PFSK-1 (cell line): Measurements from ENCODE around the gene ORC4.

Source experiments
- FOXP2 ChIP-seq: optimal IDR thresholded peaks from 2 replicates; pipeline ENCODE3; 2011; ENCODE audit warnings: borderline replicate concordance, control low read depth, inconsistent platforms; ENCODE audit not compliant: insufficient read depth; ENCODE audit errors: extremely low read length, extremely low read depth
- POLR2AphosphoS5 ChIP-seq: IDR thresholded peaks from 2 replicates; pipeline ENCODE4 v1.6.1; 2012; ENCODE audit warnings: low read depth, mild to moderate bottlenecking, control low read depth, low read length, moderate library complexity
- SIN3A ChIP-seq: IDR thresholded peaks from 2 replicates; pipeline ENCODE4 v1.6.1; 2012; ENCODE audit warnings: mild to moderate bottlenecking, low read length, moderate library complexity, borderline replicate concordance; ENCODE audit not compliant: insufficient read depth

DNA sequence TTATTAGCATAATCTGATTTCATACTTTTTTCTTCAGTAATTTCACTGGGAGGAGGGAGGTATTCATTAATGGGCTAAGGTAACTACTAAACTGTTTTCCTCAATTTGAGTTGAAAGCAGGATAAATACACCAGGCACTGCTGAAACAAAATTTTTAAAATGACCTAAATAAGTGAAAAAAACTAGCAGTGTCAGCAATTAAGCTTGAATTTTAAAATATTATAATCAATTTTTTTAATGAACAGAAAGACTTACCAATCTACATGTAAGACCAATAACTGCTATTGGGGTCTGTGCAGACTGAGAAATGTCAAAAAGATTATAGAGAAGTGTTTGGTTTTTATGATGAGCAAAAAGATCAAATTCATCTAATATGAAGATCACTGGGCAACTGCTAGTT is 68.4 kb downstream of the ORC4 start:
- TF ChIP-seq FOXP2 (no peak), POLR2AphosphoS5 (no peak), SIN3A (no peak)
